ENCODE data around the gene CAPN7.

Gene CAPN7

GRCh38 chr3:15255215-15255614, 49.2 kb downstream of the CAPN7 start:
- no peak for DNase-seq

- no peak for DNase-seq
Measured at GRCh38 chr3:15256861-15257341, 50.9 kb downstream of the CAPN7 start.

DNA sequence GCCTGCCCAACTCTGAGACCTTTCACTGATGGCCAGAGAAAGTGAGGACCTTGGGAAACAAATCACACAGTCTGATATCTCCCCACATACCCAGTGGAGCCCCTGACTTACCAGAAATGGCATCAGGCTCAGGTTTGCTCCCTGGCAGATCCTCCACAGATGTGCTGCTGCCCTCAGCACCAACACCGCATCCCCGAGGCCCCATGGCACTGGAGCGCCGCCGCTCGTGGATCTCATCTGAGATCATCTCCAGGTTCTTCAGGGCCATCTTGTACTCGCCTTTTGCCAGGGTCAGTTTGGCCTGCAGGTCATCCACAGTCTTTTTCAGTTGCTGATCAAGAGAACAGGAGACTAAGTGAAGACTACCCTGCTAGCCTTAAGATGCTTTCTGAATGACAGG, 52.7 kb downstream of the CAPN7 start:
- DNase-seq = no peak

- no peak for DNase-seq
Measured at GRCh38 chr3:15260531-15260930, 54.5 kb downstream of the CAPN7 start.

DNA sequence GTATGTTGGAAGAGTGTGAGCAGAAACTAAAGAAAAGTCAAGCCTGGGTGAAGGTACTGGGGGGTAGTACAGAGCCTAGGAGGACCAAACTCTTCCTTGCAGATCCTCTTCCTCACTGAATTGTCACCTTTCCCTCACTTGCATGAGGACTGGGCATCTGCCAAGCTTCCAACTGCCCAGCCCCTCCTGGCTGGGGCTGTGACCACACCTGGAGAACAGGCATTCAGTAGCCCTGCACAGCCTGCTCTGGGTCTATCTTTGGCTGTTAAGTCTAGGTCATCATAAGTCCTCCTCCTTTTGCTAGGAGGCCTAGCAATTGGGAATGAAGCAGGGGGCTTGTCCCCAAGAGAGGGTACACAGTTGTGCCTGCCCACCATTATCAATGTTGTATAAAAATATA, 55.2 kb downstream of the CAPN7 start:
- DNase-seq = no peak

- no peak for DNase-seq
Measured at GRCh38 chr3:15262021-15262420, 56.0 kb downstream of the CAPN7 start.

DNA sequence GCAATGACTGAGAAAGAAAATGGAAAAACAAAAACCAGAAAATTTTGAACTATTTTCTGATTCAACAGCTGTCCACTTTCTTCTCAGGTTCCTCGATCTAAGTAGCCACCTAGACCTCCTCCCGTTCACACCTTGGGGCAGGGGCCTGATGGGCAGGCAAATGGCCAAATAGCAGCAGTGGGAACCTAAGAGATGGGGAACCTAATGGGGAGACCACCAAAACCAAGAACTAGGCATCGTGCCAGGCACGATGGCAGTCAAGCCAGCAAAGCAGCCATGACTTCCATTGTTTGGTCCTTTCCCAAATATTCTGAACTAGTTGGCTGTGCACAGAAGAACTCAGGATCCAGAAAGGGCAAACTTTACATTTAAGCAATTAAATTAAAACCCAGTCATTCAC, 57.1 kb downstream of the CAPN7 start:
- no peak for DNase-seq

DNA sequence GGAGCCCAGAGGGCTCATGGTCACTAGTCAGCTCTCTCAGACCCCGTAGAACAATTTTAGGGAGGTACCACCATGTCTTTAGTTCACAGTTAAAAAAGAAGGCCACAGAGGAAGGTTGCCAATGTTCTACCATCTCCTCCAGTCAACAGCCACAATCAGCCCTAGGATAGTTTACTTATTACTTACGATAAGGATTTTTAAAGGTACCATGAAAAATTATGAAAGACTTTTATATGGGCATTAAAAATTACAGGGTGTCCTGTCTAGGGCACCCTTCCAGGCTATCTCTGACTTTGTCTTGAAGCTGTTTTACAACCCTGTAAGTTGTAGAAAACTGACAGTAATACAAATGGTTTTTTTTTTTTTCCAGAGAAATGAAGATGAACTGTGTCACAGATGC, 57.9 kb downstream of the CAPN7 start:
- DNase-seq = no peak

GRCh38 chr3:15264486-15264885, 58.4 kb downstream of the CAPN7 start:
- no peak for DNase-seq

GRCh38 chr3:15265655-15266509, 59.8 kb downstream of the CAPN7 start:
- no peak for DNase-seq

- no peak for DNase-seq
Measured at GRCh38 chr3:15266510-15267376, 60.7 kb downstream of the CAPN7 start.

DNA sequence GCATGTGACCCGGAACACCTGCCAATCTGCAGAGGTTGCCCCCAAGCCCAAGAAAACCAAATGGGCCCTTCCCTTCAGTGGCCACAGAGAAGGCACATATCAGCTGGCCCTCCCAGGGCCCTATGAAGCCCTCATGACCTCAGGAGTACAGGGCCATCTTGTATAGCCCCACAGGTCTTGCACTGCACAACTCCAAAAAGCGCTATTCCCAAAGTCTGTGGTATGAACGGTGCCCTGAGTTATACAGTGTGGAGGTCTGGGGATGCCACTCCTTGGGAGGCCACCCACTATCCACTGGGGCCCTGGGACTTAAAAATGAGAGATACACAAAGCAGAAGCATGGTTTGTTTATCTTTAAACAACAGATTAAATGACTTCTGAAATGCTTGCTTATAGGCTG, 61.5 kb downstream of the CAPN7 start:
- DNase-seq = no peak

DNA sequence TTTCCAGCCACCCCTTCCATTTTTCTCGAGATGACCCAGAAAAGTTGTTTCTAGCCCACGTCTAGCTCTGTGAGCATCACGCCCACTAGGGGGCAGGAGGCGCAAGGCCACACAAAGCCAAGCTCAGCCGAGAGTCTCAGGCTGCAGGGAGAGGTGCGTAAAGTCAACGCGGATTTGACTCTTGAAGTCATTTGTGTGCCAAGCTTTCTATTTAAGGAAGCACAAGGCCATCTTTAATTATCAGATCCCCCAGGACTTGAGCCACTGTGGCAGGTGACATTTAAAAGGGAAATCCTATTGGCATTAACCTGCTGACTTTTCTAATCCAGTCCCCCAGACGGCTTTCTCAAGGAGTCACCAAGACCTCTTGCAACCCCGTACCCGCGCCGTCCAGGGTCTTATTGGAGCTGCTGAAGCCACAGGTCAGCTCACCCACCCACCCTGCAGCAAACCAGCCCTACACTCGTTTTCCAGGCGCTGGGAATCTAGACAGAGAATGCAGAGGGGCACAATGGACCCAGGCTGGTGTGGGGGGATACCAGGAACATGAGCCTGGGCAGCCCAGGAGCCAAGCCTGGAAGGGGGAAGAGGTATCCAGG, 62.1 kb downstream of the CAPN7 start:
- peak; percentile 10 for DNase-seq

GRCh38 chr3:15269091-15269989, 63.3 kb downstream of the CAPN7 start:
- DNase-seq = no peak

DNA sequence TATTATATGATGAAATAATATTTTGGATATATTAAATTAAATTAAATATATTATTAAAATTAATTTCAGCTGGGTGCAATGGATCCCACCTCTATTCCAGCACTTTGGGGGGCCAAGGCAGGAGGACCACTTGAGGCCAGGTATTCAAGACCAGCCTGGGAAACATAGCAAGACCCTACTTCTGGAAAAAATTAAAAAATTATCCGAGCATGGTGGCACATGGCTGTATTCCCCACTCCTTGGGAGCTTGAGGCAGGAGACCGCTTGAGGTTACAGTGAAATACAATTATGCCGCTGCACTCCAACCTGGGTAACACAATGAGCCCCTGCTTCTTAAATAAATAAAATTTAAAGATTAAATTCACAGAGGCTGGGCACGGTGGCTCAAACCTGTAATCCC, 65.0 kb downstream of the CAPN7 start:
- no peak for DNase-seq

DNA sequence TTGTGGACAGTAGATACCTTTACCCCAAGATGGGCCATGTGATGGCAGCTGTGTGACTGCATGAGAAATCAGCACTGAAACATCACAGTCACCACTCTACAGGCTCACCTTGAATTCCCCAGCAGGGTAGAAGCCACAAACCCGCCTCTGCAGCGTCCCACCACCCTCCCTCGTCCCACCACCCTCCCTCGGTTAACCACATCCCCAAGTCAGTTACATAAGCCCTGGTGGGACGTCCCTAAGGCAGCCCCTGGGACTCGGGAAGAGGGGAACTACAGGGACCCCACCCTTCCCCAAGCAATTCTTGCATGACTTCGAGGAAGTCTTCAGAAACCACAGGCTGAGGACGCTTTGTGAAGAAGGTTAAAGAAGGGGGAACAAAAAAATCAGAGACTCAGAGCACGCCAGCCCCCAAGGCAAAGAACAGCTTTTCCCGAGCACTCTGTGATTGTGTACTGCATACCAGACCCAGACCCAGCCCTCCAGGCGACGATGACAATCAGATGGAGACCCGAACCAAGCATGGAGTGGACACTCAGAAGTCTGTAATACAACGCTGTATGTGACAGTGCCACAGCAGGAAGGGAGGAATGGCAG, 65.8 kb downstream of the CAPN7 start:
- DNase-seq = no peak

GRCh38 chr3:15272426-15273196, 66.6 kb downstream of the CAPN7 start:
- DNase-seq = no peak

- no peak for DNase-seq
Measured at GRCh38 chr3:15273227-15273626, 67.2 kb downstream of the CAPN7 start.

GRCh38 chr3:15276028-15276724, 70.1 kb downstream of the CAPN7 start:
- no peak for DNase-seq

DNA sequence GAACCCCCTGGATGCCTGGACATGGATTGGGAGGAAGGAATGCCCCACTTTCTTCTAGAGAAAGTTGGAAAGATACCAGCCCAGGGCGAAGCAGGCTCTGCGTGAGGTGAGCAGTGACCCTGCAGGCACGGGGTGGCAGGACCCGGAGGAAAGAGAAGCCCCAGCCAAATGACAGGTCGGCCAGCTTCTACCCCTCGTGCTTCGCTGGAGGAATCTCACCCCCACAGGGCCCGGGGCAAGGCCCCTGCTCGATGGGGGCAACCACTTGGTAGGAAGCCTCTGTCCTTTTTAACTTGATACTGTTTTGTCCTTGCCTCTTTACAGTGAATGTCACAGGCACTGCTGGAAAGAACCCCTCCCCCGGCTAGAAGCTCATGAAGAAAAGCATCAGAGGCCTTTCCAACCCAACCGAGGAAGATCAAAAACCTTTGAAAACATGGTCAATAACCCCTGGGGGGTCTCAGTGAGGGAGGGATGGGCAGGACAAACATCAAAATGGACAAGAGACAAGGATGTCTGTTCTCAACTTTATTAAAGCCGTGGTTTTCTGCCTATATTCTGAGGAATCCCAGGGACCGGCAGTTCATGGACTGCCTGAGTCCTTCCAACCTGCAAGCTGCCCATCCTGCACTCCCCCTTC, 71.9 kb downstream of the CAPN7 start:
- DNase-seq = no peak
